Measurements from ENCODE around the gene SIT1.
A peak's percentile ranks its signal among the peaks of the same experiment; 100 is the strongest.

Gene SIT1

DNA sequence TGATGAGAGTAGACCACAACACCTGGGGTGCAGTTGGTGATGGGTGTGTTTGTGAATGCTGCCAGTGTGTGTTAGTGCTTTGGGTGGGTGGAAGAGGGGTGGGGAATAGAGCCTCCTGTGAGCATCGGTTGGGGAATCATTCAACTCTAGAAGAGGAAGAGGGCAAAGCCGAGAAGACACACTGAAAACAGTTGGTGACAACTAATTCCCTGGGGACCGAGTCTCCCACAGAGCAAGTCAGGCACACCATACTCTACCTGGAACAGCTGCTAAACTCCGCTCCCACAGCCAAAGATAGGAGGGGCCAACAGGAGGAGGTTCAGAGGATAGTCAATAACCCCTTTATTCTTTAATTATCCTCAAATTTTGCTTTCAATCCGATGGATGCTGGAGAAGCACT lies 15.8 kb upstream of the SIT1 start:
- no peaks in the 10 kb centered on the region for H3K27me3 Mint-ChIP-seq (ENCODE audit: low read depth)
- peaks cover 8% of the 10 kb centered on the region for H3K36me3 Mint-ChIP-seq (ENCODE audit: low read depth)
- TF ChIP-seq, protein P1, sequence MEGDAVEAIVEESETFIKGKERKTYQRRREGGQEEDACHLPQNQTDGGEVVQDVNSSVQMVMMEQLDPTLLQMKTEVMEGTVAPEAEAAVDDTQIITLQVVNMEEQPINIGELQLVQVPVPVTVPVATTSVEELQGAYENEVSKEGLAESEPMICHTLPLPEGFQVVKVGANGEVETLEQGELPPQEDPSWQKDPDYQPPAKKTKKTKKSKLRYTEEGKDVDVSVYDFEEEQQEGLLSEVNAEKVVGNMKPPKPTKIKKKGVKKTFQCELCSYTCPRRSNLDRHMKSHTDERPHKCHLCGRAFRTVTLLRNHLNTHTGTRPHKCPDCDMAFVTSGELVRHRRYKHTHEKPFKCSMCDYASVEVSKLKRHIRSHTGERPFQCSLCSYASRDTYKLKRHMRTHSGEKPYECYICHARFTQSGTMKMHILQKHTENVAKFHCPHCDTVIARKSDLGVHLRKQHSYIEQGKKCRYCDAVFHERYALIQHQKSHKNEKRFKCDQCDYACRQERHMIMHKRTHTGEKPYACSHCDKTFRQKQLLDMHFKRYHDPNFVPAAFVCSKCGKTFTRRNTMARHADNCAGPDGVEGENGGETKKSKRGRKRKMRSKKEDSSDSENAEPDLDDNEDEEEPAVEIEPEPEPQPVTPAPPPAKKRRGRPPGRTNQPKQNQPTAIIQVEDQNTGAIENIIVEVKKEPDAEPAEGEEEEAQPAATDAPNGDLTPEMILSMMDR (IDR thresholded peaks at IDR 0.05; ENCODE audit: unreplicated experiment in 3 of 3), result no peak
- peak overlapping the region; percentile 78 to 85 (median 84) for H3K27ac Mint-ChIP-seq
- H3K4me3 Mint-ChIP-seq, result peak overlapping the region in 2 of 3 experiments; percentile 17 to 87
- H3K9me3 Mint-ChIP-seq, result no peaks in the 10 kb centered on the region
- peaks cover 53% of the 10 kb centered on the region for H3K4me1 Mint-ChIP-seq

DNA sequence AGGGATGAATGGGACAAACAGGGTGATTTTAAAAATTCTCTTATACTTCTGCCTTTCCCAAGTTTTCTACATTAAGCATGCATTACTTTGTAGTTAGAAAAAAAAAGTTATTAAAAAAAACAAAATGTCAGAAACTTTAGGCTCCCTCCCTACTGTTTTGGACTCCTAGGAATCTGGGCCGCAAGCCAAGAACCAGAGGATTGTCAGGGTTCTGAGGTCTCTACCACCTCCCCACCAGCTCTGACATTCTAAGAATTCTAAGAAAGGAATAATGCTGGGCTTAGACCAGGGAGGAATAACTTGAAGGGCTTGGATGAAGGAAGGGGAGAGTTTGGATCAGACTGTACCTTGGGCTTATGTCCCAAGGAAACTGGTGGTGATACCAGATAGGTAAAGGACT lies 15.3 kb upstream of the SIT1 start:
- Mint-ChIP-seq H3K9me3 (no peaks in the 10 kb centered on the region), H3K27ac (peak overlapping the region; percentile 78 to 85 (median 84)), H3K36me3 (ENCODE audit: low read depth) (peaks cover 9% of the 10 kb centered on the region), H3K4me3 (peak overlapping the region; percentile 73 to 87 (median 85)), H3K4me1 (peaks cover 57% of the 10 kb centered on the region), H3K27me3 (ENCODE audit: low read depth) (no peaks in the 10 kb centered on the region)
- TF ChIP-seq, protein P1 (IDR thresholded peaks at IDR 0.05; ENCODE audit: unreplicated experiment in 3 of 3), result no peak

DNA sequence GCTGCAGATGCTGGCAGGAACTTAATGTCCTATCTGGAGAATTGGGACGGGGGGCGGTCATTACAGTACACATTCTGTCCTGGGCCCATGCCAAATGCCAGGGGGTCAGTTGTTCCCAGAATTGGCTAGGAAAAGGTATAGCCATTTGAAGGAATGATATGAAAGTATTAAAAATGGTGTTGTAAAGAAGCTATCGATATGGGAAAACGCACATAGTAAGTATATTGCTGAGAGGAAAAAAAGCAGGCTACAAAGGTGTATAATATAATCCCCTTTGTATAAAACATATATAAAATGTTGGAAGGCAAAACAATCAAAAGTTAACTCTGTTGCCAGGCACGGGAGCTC lies 14.7 kb upstream of the SIT1 start:
- H3K9me3 Mint-ChIP-seq, result no peaks in the 10 kb centered on the region
- TF ChIP-seq, protein P1 (IDR thresholded peaks at IDR 0.05; ENCODE audit: unreplicated experiment in 3 of 3), result no peak
- peak overlapping the region; percentile 85 to 87 (median 87) for H3K4me3 Mint-ChIP-seq
- peaks cover 60% of the 10 kb centered on the region for H3K4me1 Mint-ChIP-seq
- H3K36me3 Mint-ChIP-seq (ENCODE audit: low read depth), result peaks cover 15% of the 10 kb centered on the region
- H3K27ac Mint-ChIP-seq, result peak overlapping the region; percentile 27 to 89 (median 84)
- H3K27me3 Mint-ChIP-seq (ENCODE audit: low read depth), result no peaks in the 10 kb centered on the region

DNA sequence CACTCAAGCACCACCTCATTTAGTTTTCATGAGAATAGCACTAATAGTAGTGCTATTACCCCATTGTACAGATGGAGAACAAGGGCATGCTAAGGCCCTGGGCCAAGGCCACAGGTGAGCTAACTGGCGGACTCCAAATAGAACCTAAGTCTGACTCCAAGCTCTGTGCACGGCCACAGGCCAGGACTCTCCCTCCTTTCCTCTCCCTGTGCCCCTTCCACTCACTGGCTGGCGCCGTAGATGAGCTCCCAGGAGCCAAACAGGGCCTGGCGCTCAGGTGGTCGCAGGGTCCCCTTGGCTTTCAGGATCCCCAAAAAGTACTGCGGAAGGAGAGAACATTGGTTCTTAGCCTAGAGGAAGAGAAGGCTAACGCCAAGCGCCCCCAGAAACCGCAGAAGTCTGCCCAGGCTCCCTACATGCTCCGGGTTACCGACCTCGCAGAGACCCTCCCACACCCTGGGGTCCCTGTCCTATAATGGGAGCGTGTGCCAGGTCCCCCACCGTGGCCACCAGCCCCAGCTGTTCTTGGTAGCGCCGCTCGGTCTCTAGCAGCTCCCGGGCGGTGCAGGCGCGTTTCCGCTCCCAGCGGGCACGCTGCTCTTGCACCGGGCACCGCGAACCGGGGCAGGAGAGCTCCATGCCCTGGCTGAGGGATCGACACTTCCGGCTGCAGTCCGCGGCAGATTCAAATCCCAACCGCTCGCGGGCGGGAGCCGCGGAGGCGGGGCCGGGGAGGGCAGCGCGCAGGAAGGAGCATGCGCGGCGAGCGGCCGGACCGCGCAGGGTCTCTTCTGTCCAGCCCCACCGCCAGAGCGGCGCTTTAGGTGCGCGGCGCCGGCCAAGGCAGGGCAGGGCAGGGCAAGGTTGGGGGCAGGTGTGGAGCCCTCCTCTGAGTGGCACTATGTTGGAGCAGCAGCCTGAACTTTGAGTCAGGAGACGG lies 14.1 kb upstream of the SIT1 start, which contains the start of gene ARHGEF39:
Gene ARHGEF39, minus strand, starts transcription at position 665 of the 940 bp plus-strand sequence. Its CDS starts 26 bp downstream, at position 639.
- H3K36me3 Mint-ChIP-seq (ENCODE audit: low read depth), result peaks cover 19% of the 10 kb centered on the region
- peak within 1 kb of the TSS; percentile 85 to 87 (median 87) for H3K4me3 Mint-ChIP-seq
- TF ChIP-seq, protein P1 (IDR thresholded peaks at IDR 0.05; ENCODE audit: unreplicated experiment in 3 of 3), result peak in 2 of 3 experiments; percentile 18 to 38
- peaks cover 63% of the 10 kb centered on the region for H3K4me1 Mint-ChIP-seq
- H3K27me3 Mint-ChIP-seq (ENCODE audit: low read depth), result no peaks in the 10 kb centered on the region
- H3K9me3 Mint-ChIP-seq, result no peaks in the 10 kb centered on the region
- peak within 1 kb of the TSS; percentile 78 to 89 (median 84) for H3K27ac Mint-ChIP-seq

DNA sequence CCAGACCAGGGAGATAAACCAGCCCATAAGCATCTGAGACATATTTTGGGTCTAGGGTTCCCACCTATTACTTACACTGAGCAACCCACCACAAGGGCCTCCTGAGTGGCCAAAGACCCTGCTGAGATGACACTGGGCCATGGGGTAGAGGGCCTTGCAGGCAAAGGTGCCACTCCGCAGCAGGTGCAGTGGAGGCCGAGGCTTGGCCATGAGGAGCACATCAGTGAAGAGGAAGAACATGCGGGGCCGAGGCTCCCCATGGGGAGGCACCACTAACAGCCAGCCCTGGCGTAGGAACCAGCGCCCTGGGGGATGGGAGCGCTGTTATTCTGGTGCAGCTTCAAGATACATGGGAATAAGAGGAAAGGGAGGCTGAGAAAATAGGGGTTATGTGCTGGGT lies 11.7 kb upstream of the SIT1 start:
- H3K9me3 Mint-ChIP-seq, result no peaks in the 10 kb centered on the region

More for the DNA sequence above, 11.7 kb upstream of the SIT1 start:
- TF ChIP-seq, protein P1 (IDR thresholded peaks at IDR 0.05; ENCODE audit: unreplicated experiment in 3 of 3), result no peak
- Mint-ChIP-seq H3K36me3 (ENCODE audit: low read depth) (peaks cover 28% of the 10 kb centered on the region), H3K4me1 (peaks cover 63% of the 10 kb centered on the region), H3K27me3 (ENCODE audit: low read depth) (peaks cover 5% of the 10 kb centered on the region), H3K4me3 (peak overlapping the region; percentile 1 to 87 (median 37)), H3K27ac (peak overlapping the region in 2 of 3 experiments; percentile 58 to 73)
